Subcutaneous preadipocyte (primary cell): ENCODE data around the gene TBC1D10B. TPM values are rescaled to one million over a fixed set of nuclear protein-coding genes. Genes with fewer than 3 reads are reported as not detected.
A peak's percentile ranks its signal among the peaks of the same experiment; 100 is the strongest.

ENCODE experiments used
- small RNA-seq: library from RNA; depleted of rRNA; stranded (forward); fragments of <200 nt; gene quantifications from one replicate; pipeline ENCODE3, GENCODE V24; 2012
- total RNA-seq: library from RNA; depleted of rRNA; stranded (reverse); fragments of >200 nt; gene quantifications from 2 replicates; pipeline ENCODE4 v1.2.3, GENCODE V29; 2012

The TBC1D10B gene
- total RNA-seq, result 38.6 and 47.3 TPM in 2 replicates

GRCh38 chr16:30370456-30371247, at the start of gene TBC1D10B:
TSS of gene TBC1D10B (minus strand) at chr16:30370494. CDS start at chr16:30370183, 311 bp downstream.

GRCh38 chr16:30407102-30407803, 37.0 kb upstream of the TBC1D10B start, which contains the start of gene ZNF771:
TSS of gene ZNF771 (plus strand) at chr16:30407606. CDS start at chr16:30408054, 448 bp downstream.

GRCh38 chr16:30395155-30395991, 25.1 kb upstream of the TBC1D10B start, which contains the start of gene ZNF48:
TSS of gene ZNF48 (plus strand) at chr16:30395420. CDS start at chr16:30395795, 375 bp downstream.

GRCh38 chr16:30382111-30382881, 12.0 kb upstream of the TBC1D10B start, which contains the start of gene SEPTIN1:
TSS of gene SEPTIN1 (minus strand) at chr16:30382561. CDS start at chr16:30382542, 19 bp downstream.

GRCh38 chr16:30374538-30374937, 4.2 kb upstream of the TBC1D10B start, which contains the start of gene MYL11:
TSS of gene MYL11 (plus strand) at chr16:30374802. CDS start at chr16:30374858, 56 bp downstream.

GRCh38 chr16:30355144-30355953, 14.9 kb downstream of the TBC1D10B start, which contains the start of gene CD2BP2:
TSS of gene CD2BP2 (minus strand) at chr16:30355308. CDS start at chr16:30354681, 627 bp downstream.

Small RNA genes within 50 kb of the gene (small RNA-seq; reads per million reads assigned to genes)
- 9.8 reads per million, percentile 95 among the genes with 10 or more reads in this experiment for gene RF00406

Other genes with a start within 250 kb of the TBC1D10B start
- gene MAPK3, start 247.3 kb downstream of the TBC1D10B start, total RNA-seq, result 50.0 and 59.2 TPM in 2 replicates
- gene CORO1A, start 186.9 kb downstream of the TBC1D10B start, total RNA-seq, result 0.73 and 1.6 TPM in 2 replicates
- 47.7 and 168 TPM in 2 replicates for gene BOLA2B, start 176.8 kb downstream of the TBC1D10B start, total RNA-seq
- gene SLX1A, start 176.6 kb downstream of the TBC1D10B start, total RNA-seq, result 37.5 and 42.6 TPM in 2 replicates
- 2.9 and 5.7 TPM in 2 replicates for gene SULT1A3, start 171.2 kb downstream of the TBC1D10B start, total RNA-seq
- gene NPIPB13, start 122.0 kb downstream of the TBC1D10B start, total RNA-seq, result 0.73 TPM in 1 of 2 replicates, not detected in the other
- gene CD2BP2, start 15.2 kb downstream of the TBC1D10B start, total RNA-seq, result 21.7 and 22.3 TPM in 2 replicates
- not detected in 2 replicates for gene MYL11, start 4.3 kb upstream of the TBC1D10B start, total RNA-seq
- gene SEPTIN1, start 12.1 kb upstream of the TBC1D10B start, total RNA-seq, result 0.20 TPM in 1 of 2 replicates, not detected in the other
- 5.5 and 6.5 TPM in 2 replicates for gene ZNF48, start 24.9 kb upstream of the TBC1D10B start, total RNA-seq
- gene ZNF771, start 37.1 kb upstream of the TBC1D10B start, total RNA-seq, result 9.8 and 12.1 TPM in 2 replicates
- gene DCTPP1, start 59.5 kb upstream of the TBC1D10B start, total RNA-seq, result 20.6 and 22.1 TPM in 2 replicates
- 6.8 and 7.7 TPM in 2 replicates for gene SEPHS2, start 75.4 kb upstream of the TBC1D10B start, total RNA-seq
- under 0.01 TPM in 1 of 2 replicates, not detected in the other for gene ITGAL, start 102.2 kb upstream of the TBC1D10B start, total RNA-seq
- gene ZNF768, start 156.1 kb upstream of the TBC1D10B start, total RNA-seq, result 18.0 and 20.5 TPM in 2 replicates
- 8.1 and 8.4 TPM in 2 replicates for gene ZNF747, start 164.4 kb upstream of the TBC1D10B start, total RNA-seq
- gene ZNF764, start 187.9 kb upstream of the TBC1D10B start, total RNA-seq, result 4.8 and 7.6 TPM in 2 replicates
- 4.9 and 8.5 TPM in 2 replicates for gene ZNF688, start 201.2 kb upstream of the TBC1D10B start, total RNA-seq
- gene ZNF785, start 215.2 kb upstream of the TBC1D10B start, total RNA-seq, result 9.4 and 11.4 TPM in 2 replicates
- gene ZNF689, start 239.9 kb upstream of the TBC1D10B start, total RNA-seq, result 5.1 and 5.5 TPM in 2 replicates